Measurements from ENCODE around the gene JAKMIP3.

DNA sequence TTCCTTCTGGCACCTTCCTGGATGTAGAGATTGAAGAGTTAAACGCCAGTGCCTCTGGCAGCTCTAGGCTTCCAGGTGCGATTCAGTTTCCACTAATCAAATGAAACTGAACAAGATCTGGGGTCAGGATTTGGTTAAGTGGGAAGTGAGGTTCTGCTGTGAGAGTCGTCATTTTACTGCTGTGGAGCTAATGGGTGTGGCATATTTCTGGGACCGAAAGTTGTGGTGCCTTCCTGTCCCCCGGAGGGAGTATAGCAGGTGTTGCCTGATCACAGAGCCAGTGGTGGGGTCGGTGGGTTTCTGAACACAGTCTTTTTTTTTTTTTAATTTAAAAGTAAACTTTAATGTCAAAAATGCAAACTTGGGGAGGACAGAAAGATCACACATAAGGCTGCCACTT lies 37.0 kb upstream of the JAKMIP3 start:
- TF ChIP-seq SP1 (IDR thresholded peaks at IDR 0.05), result no peak
- no peak for TF ChIP-seq ZNF384 (IDR thresholded peaks at IDR 0.05)
- TF ChIP-seq FOXM1 (IDR thresholded peaks at IDR 0.05; ENCODE audit: borderline replicate concordance), result no peak
- TF ChIP-seq BHLHE40 (IDR thresholded peaks at IDR 0.05; ENCODE audit: borderline replicate concordance), result no peak
- TF ChIP-seq ELF4 (IDR thresholded peaks at IDR 0.05), result no peak
- TF ChIP-seq TARDBP (IDR thresholded peaks at IDR 0.05), result no peak
- TF ChIP-seq FOXK2 (IDR thresholded peaks at IDR 0.05), result no peak
- no peak for TF ChIP-seq LEF1 (IDR thresholded peaks at IDR 0.05; ENCODE audit: borderline replicate concordance)
- TF ChIP-seq ARNT (IDR thresholded peaks at IDR 0.05), result no peak

Measured in HEK293T (cell line).